Activated CD4-positive, CD25-positive, alpha-beta regulatory T cell treated with anti-CD3 and anti-CD28 coated beads, Interleukin-2, amount 50 U/mL, for 16 hours (primary cell): ENCODE results near the gene LRP11.

Experiments used
- DNase-seq: peaks from one replicate; pipeline ENCODE4 v3.0.0-alpha.2; 2020; ENCODE audit warnings: low read depth, low spot score

LRP11 gene

DNA sequence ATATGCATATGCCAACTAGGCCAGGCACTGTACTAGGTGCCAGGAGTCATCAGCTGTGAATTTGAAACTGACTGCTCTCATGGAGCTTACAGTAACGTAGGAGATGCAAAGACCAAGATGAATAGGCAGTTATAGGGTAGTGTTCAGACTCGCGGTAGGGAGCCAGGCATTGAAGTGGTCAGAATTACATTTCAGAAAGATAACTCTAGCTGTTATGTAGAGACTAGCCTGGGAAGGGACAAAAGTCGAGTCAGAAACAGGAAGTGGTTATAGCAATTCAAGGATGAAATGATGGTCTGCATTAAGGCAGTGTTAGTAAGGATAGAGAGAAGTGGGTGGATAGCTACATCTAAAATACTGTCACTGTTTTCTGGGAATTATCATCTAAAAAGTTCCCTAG lies 58.0 kb downstream of the LRP11 start:
- DNase-seq: no peak

DNA sequence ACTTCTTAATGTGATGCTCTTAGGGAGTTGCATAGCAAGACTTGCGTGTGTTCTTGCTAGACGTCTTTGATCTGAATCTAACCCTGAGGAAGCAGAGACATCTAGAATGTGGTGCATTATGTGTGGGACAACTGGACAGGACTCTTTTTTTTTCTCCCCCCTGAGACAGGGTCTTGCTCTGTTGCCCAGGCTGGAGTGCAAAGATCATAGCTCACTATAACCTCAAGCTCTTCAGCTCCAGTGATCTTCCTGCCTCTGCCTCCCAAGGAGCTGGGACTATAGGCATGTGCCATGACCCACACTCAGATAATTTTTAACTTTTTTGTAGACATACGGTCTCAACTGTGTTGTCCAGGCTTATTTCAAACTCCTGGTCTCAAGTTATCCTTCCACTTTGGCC lies 80.6 kb downstream of the LRP11 start:
- DNase-seq: no peak

DNA sequence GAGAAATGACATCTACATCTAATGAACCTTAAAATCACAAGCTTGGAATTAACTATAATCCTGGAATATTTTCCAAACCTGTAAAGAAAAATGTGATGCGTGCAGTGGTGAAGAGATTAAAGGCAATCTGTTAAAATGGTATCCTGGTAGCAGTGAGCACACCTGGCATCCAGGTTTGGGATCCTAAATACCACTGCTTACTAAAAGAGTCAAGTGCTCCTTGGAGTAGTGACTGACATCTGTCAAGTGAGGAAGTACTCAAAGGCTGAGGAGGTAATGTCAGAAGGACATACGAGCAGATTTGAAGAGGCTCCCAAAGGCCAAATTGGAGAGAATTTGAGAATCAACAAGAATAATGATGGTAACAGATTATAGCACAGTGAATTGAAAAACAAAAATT lies 81.8 kb downstream of the LRP11 start:
- no peak for DNase-seq

DNA sequence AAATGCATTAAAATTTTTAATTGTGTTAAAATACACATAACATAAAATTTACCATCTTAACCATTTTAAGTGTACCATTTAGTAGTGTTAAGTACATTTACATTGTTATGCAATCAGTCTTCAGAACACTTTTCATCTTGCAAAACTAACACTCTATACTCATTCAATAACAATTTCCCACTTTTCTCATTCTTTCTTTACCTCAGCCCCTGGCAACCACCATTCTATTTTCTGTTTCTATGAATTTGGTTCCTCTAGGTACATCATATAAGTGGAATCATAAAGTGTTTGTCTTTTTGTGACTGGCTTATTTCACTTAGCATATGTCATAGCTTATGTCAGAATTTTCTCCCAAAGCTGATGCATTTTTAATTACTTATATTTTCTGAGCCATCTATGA lies 82.4 kb downstream of the LRP11 start:
- DNase-seq: no peak

DNA sequence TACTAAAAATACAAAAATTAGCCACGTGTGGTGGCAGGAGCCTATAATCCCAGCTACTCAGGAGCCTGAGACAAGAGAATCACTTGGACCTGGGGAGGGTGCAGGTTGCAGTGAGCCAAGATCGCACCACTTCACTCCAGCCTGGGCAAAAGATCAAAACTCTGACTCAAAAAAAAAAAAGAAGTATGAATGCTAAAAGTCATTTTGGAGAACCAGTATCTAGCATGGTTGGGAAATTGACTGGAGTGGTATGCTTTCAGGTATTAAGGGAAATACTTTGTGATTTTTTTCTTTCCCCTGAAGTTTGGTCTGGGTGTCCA lies 84.6 kb downstream of the LRP11 start:
- DNase-seq: no peak

DNA sequence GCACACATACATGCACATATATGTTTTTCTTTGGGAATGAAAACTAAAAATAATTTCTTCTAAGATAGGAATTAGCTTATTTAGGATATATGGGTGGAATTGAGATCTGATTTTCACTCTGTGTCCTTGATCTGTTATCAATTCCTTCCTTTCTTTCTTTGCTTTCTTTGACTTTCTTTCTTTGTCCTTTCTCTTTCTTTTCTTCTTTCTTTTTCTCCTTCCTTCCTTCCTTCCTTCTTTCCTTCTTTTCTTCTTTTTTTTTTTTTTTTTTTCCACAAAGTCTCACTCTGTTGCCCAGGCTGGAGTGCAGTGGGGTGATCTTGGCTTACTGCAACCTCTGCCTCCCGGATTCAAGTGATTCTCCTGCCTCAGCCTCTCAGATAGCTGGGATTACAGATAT lies 86.5 kb downstream of the LRP11 start:
- no peak for DNase-seq

DNA sequence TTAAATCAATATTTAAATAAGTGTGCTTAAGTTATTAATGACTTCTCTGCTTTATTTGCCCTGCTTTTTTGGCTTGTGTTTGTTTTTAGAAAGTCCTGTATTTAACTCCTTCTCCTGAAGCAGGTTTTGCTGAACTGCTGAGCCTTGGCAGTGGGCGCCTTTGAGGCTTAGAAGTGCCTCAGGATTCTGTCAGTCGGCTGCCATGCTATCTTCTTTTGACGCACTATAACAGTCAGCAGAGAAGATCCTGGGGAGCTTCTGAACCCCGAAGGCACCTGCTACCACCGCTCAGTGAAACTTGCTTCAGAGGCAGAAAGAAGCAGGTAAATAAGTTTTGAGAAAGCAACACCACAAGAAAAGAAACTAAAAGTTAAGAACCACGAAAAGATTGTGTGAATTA lies 92.2 kb downstream of the LRP11 start:
- no peak for DNase-seq

DNA sequence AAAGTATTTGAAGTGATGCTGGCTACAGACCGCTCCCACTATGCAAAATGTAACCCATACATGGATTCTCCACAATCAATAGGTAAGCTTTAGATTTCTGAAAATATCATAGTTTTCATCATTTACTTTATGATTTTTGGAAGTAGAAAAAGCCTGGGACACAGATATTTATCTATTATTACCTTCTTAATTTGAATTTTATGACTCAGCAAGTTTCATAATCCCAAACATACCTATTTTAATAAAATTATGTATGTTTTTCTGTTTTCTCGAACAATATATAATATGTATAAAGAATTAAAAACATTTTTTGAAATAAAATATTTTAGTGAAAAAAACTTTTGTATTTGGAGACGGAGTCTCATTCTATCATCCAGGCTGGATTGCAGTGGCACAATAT lies 93.0 kb downstream of the LRP11 start:
- no peak for DNase-seq

DNA sequence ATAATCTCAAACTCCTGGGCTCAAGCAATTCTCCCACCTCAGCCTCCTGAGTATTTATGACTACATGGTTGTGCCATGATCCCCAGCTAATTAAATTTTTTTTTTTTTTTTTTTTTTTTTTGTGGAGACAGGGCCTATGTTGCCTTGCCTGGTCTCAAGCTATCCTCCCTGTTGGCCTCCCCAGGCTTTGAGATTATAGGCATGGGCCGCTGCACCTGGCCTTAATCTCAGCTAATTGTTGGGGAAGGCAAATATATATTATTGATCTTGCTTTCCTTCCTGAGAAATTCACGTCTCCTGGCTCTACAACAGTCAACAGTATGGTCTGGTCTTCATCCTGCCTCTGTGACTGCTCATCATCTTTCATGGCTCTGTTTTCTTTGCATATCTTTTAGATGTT lies 94.5 kb downstream of the LRP11 start:
- DNase-seq: no peak
